Activated T-helper 2 cell treated with anti-CD3 and anti-CD28 coated beads, Interferon-gamma antibody, Interleukin-2, Interleukin-4, amounts not matched to agents 10 μg/mL and 5 μg/mL and 100 μg/mL, durations not matched to agents 14 hours and 24 hours and 36 hours (primary cell): ENCODE results near the gene E2F2. TPM values are rescaled to one million over a fixed set of nuclear protein-coding genes. Genes with fewer than 3 reads are reported as not detected.
"Not testable (repeated sequence)": the region's sequence is repeated elsewhere in the genome, so short reads cannot be mapped to it uniquely, and the experiment has no call there.

Experiments
- DNase-seq: peaks from one replicate; pipeline ENCODE4 v3.0.0; 2021; ENCODE audit warnings: low spot score
- H3K27ac Mint-ChIP-seq: one replicate; pipeline ENCODE4 v1.8.0; 2021; ENCODE audit warnings: mixed read lengths
- H3K27me3 Mint-ChIP-seq: one replicate; pipeline ENCODE4 v1.8.0; 2021; ENCODE audit warnings: low read depth, mixed read lengths
- H3K36me3 Mint-ChIP-seq: one replicate; pipeline ENCODE4 v1.8.0; 2021; ENCODE audit warnings: low read depth, mixed read lengths
- H3K4me1 Mint-ChIP-seq: one replicate; pipeline ENCODE4 v1.8.0; 2021; ENCODE audit warnings: low read depth, mixed read lengths
- H3K4me3 Mint-ChIP-seq: one replicate; pipeline ENCODE4 v1.8.0; 2021; ENCODE audit warnings: low read depth, mild to moderate bottlenecking, moderate library complexity, mixed read lengths
- H3K9me3 Mint-ChIP-seq: one replicate; pipeline ENCODE4 v1.8.0; 2021; ENCODE audit warnings: mixed read lengths
- intact Hi-C: fragments of 100-400 bp; cut with micrococcal nuclease; formaldehyde crosslinking; loops from one replicate; pipeline ENCODE4 v1.15.1; 2023
- total RNA-seq: library from RNA; stranded (reverse); gene quantifications from 2 replicates; pipeline ENCODE4 v1.2.3, GENCODE V29; 2022

E2F2 gene
- total RNA-seq, 1 donor from 2014 or later = 17.2 TPM

- intact Hi-C loops = loop anchor here (1.0 to 5.0 kb wide), 2 partner anchors 43 to 141 kb away; no protein-coding TSS in a partner anchor
- Mint-ChIP-seq H3K4me3 (no peak overlapping the region), H3K27ac (no peak overlapping the region), H3K9me3 (no peaks in the 10 kb centered on the region), H3K4me1 (no peaks in the 10 kb centered on the region), H3K27me3 (peaks cover 4% of the 10 kb centered on the region), H3K36me3 (no peaks in the 10 kb centered on the region)
- DNase-seq = no peak
Observed at GRCh38 chr1:23496490-23497181, 34.4 kb downstream of the E2F2 start.

GRCh38 chr1:23494836-23495235 lies 36.2 kb downstream of the E2F2 start:
- intact Hi-C loops = loop anchor here (5.0 kb wide), 1 partner anchor 142 kb away; no protein-coding TSS in a partner anchor
- H3K4me3 Mint-ChIP-seq, H3K9me3 Mint-ChIP-seq, H3K4me1 Mint-ChIP-seq, DNase-seq, H3K36me3 Mint-ChIP-seq, H3K27ac Mint-ChIP-seq: not testable (repeated sequence)
- peaks cover 15% of the 10 kb centered on the region for H3K27me3 Mint-ChIP-seq

GRCh38 chr1:23492776-23493175 lies 38.3 kb downstream of the E2F2 start:
- H3K4me1 Mint-ChIP-seq, DNase-seq, intact Hi-C loops, H3K27ac Mint-ChIP-seq, H3K4me3 Mint-ChIP-seq, H3K9me3 Mint-ChIP-seq, H3K36me3 Mint-ChIP-seq: not testable (repeated sequence)
- H3K27me3 Mint-ChIP-seq = peaks cover 20% of the 10 kb centered on the region

- Mint-ChIP-seq H3K9me3 (no peaks in the 10 kb centered on the region), H3K4me3 (no peak overlapping the region), H3K27me3 (peaks cover 23% of the 10 kb centered on the region), H3K4me1 (no peaks in the 10 kb centered on the region), H3K36me3 (no peaks in the 10 kb centered on the region), H3K27ac (no peak overlapping the region)
- no peak for DNase-seq
- intact Hi-C loops = no loop called here
Observed at GRCh38 chr1:23492132-23492720, 38.8 kb downstream of the E2F2 start.

- Mint-ChIP-seq H3K36me3 (no peaks in the 10 kb centered on the region), H3K27ac (no peak overlapping the region), H3K27me3 (peaks cover 42% of the 10 kb centered on the region), H3K9me3 (no peaks in the 10 kb centered on the region), H3K4me1 (peaks cover 4% of the 10 kb centered on the region), H3K4me3 (no peak overlapping the region)
- intact Hi-C loops = no loop called here
- no peak for DNase-seq
Observed at GRCh38 chr1:23489842-23490241, 41.2 kb downstream of the E2F2 start.

GRCh38 chr1:23485002-23485332 lies 46.1 kb downstream of the E2F2 start:
- DNase-seq = no peak
- intact Hi-C loops = no loop called here
- Mint-ChIP-seq H3K27ac (no peak overlapping the region), H3K9me3 (no peaks in the 10 kb centered on the region), H3K4me3 (peak overlapping the region; percentile 88), H3K27me3 (peaks cover 60% of the 10 kb centered on the region), H3K36me3 (no peaks in the 10 kb centered on the region), H3K4me1 (peaks cover 16% of the 10 kb centered on the region)

- peak overlapping the region; percentile 62 for H3K27ac Mint-ChIP-seq
- H3K4me1 Mint-ChIP-seq = peaks cover 16% of the 10 kb centered on the region
- peak; percentile 86 for DNase-seq
- H3K4me3 Mint-ChIP-seq = peak overlapping the region; percentile 88
- H3K9me3 Mint-ChIP-seq = no peaks in the 10 kb centered on the region
- H3K27me3 Mint-ChIP-seq = peaks cover 60% of the 10 kb centered on the region
- intact Hi-C loops = no loop called here
- H3K36me3 Mint-ChIP-seq = no peaks in the 10 kb centered on the region
Observed at GRCh38 chr1:23484253-23485001, 46.6 kb downstream of the E2F2 start.

- peak within 1 kb of the TSS; percentile 62 for H3K27ac Mint-ChIP-seq
- intact Hi-C loops = no loop called here
- no peaks in the 10 kb centered on the region for H3K9me3 Mint-ChIP-seq
- H3K27me3 Mint-ChIP-seq = peaks cover 62% of the 10 kb centered on the region
- peaks cover 16% of the 10 kb centered on the region for H3K4me1 Mint-ChIP-seq
- no peaks in the 10 kb centered on the region for H3K36me3 Mint-ChIP-seq
- no peak for DNase-seq
- H3K4me3 Mint-ChIP-seq = peak within 1 kb of the TSS; percentile 88
Observed at GRCh38 chr1:23483321-23484252, 47.4 kb downstream of the E2F2 start, which contains the start of gene ASAP3. Gene ASAP3, minus strand, starts transcription at chr1:23484179. Its CDS starts 46 bp downstream, at chr1:23484133.

GRCh38 chr1:23481904-23482303 lies 49.1 kb downstream of the E2F2 start:
- intact Hi-C loops = no loop called here
- no peaks in the 10 kb centered on the region for H3K36me3 Mint-ChIP-seq
- H3K4me3 Mint-ChIP-seq = no peak overlapping the region
- no peaks in the 10 kb centered on the region for H3K9me3 Mint-ChIP-seq
- peaks cover 16% of the 10 kb centered on the region for H3K4me1 Mint-ChIP-seq
- H3K27me3 Mint-ChIP-seq = peaks cover 58% of the 10 kb centered on the region
- no peak for DNase-seq
- no peak overlapping the region for H3K27ac Mint-ChIP-seq

- Mint-ChIP-seq H3K9me3 (no peaks in the 10 kb centered on the region), H3K36me3 (no peaks in the 10 kb centered on the region), H3K4me3 (no peak overlapping the region), H3K27ac (no peak overlapping the region), H3K4me1 (peaks cover 16% of the 10 kb centered on the region), H3K27me3 (peaks cover 54% of the 10 kb centered on the region)
- DNase-seq = no peak
- intact Hi-C loops = no loop called here
Observed at GRCh38 chr1:23481026-23481597, 49.9 kb downstream of the E2F2 start.

- H3K27ac Mint-ChIP-seq = no peak overlapping the region
- H3K4me1 Mint-ChIP-seq = peaks cover 16% of the 10 kb centered on the region
- peaks cover 48% of the 10 kb centered on the region for H3K27me3 Mint-ChIP-seq
- H3K36me3 Mint-ChIP-seq = no peaks in the 10 kb centered on the region
- intact Hi-C loops = no loop called here
- no peaks in the 10 kb centered on the region for H3K9me3 Mint-ChIP-seq
- no peak overlapping the region for H3K4me3 Mint-ChIP-seq
- DNase-seq = no peak
Observed at GRCh38 chr1:23480187-23481025, 50.6 kb downstream of the E2F2 start.
